LNCaP clone FGC (cell line): ENCODE measurements around the gene EVA1C.

Source experiments
- DNase-seq: peaks from one replicate; pipeline ENCODE4 v3.0.0-alpha.2; 2011; ENCODE audit warnings: low read depth
- H3K4me3 ChIP-seq: 2 replicates; pipeline ENCODE4 v1.5.1; 2011; ENCODE audit warnings: mild to moderate bottlenecking, low read depth, low read length, control low read depth
- TF ChIP-seq, protein P1 (sequence below): IDR thresholded peaks from 2 replicates; pipeline ENCODE4 v1.5.1; 2012; ENCODE audit warnings: mild to moderate bottlenecking; ENCODE audit not compliant: control insufficient read depth, insufficient read depth; ENCODE audit errors: extremely low read depth

The EVA1C gene

DNA sequence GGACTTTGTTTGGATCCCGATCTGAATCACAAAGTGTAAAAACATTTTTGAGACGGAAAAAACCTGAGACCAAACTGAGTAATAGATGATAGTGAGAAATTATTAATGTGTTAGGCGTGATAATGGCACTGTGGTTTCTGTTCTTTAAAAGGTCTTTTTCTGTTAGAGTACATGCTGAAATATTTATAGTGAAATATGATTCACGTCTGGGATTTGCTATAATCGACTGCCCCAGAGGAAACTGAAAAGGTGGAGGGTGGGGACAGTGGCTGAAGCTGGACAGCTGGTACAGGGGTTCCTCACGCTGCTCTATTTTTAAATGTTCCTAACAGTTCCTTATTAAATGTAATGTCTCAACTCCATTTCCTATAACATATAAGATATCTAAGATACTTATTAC, 30.9 kb upstream of the EVA1C start:
- TF ChIP-seq, protein P1, sequence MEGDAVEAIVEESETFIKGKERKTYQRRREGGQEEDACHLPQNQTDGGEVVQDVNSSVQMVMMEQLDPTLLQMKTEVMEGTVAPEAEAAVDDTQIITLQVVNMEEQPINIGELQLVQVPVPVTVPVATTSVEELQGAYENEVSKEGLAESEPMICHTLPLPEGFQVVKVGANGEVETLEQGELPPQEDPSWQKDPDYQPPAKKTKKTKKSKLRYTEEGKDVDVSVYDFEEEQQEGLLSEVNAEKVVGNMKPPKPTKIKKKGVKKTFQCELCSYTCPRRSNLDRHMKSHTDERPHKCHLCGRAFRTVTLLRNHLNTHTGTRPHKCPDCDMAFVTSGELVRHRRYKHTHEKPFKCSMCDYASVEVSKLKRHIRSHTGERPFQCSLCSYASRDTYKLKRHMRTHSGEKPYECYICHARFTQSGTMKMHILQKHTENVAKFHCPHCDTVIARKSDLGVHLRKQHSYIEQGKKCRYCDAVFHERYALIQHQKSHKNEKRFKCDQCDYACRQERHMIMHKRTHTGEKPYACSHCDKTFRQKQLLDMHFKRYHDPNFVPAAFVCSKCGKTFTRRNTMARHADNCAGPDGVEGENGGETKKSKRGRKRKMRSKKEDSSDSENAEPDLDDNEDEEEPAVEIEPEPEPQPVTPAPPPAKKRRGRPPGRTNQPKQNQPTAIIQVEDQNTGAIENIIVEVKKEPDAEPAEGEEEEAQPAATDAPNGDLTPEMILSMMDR: no peak
- no peak for DNase-seq
- no peak overlapping the region for H3K4me3 ChIP-seq

DNA sequence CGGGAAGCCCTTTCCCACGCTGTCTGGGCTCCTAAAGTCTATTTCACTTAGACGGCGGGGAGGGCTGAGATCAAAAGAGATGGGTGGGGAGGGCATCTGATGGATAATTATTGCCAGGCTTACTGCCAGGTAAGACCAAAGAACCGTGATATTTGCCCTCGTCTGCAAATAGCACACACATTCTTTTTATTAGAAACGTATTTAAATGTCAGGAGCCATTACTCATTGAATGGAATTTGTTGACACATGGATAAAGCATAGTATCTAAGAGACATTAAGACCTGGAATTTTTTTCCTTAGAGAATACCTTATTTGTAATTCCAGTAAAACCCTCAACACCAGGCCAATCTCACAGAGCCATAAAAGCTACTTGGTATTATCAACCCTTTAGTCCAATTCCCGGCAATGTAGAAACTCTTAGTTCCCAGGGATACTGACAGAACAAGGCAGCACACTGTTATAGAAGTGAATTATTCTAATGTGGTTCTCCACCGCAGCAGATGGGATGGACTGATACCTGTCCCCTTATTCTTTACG, 30.3 kb upstream of the EVA1C start:
- TF ChIP-seq, protein P1: no peak
- H3K4me3 ChIP-seq: no peak overlapping the region
- no peak for DNase-seq

DNA sequence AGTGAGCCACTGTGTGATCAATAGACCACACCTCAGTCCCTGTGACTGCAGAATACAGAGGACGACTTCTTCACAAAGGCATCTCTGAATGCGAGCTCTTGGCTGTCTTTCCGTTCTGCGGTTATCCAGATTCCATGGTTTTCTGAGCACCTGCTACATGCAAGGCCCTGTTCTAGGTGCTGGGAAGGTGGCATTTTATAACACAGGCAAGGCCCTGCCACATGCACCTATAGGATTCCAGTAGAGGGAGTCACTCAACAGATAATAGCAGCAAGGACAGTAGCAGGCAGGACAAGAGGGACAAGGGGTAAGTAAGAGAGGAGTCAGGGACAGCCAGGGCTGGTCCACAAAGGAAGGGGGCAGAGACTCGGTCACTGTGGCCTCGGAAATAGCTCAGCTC, 28.7 kb upstream of the EVA1C start:
- DNase-seq: no peak
- TF ChIP-seq, protein P1: peak; percentile 29
- H3K4me3 ChIP-seq: no peak overlapping the region

DNA sequence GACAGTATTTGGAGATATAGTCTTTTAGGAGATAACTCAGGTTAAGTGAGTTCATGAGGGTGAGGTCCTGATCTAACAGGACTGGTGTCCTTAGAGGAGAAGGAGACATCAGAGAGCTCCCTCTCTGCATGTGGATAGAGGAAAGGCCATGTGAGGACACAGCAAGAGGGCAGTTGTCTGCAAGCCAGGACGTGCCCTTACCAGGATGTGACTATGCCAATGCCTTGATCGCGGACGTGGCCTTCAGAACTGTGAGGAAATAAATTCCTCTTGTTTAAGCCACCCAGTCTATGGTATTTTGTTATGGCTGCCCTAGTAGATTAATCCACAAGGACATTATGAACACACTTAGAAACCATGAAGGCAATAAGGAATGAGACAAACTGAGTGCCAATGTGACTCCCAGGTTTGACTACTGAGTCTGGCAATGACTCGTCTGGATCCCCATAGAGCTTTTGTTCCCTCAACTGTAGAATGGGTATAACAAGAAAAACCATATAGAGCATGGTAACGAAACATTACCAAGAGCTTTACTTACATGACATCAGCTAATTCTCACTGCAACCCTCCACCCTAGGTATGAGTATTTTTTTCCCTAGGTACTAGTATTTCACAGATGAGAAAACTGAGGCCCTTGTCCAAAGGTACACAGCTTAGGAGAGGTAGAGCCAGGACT, 26.2 kb upstream of the EVA1C start:
- peak; percentile 44 for DNase-seq
- TF ChIP-seq, protein P1: no peak

DNA sequence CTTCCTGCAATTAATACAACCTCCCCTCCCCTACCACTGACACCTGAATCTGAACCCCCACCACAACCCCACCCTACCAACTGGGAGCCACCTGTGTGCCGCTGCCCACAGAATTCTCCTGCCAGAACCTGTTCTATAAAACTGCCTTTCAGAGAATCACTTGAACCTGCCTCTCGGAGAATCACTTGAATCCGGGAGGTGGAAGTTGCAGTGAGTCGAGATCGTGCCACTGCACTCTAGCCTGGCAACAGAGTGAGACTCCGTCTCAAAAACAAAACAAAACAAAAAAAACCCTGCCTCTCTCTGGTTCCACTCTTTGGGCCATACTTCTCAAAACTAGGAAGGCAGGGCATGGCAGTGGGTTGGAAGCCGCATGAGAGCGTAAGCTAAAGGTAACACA, 25.4 kb upstream of the EVA1C start:
- no peak overlapping the region for H3K4me3 ChIP-seq
- no peak for DNase-seq
- TF ChIP-seq, protein P1: no peak

More for the DNA sequence above, 26.2 kb upstream of the EVA1C start:
- no peak overlapping the region for H3K4me3 ChIP-seq

DNA sequence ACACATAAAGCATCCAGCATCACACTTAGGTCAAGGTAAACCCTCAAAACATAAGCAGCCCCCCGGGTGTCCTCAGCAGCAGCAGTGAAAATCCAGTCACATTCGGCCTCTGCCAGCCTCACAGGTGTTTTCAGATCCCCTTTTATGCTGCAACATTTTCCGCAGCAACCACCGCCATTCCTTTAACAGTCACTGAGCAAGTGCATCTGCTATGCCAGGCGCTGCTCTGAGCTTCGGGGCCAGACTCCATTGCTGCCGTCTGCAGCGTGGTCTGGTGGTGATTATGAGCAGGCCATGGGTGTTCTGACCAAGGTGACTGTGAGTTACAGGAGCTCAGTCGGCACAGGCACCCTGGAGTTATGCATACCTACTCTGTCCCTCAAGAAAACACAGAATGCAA, 24.2 kb upstream of the EVA1C start:
- H3K4me3 ChIP-seq: no peak overlapping the region
- TF ChIP-seq, protein P1: no peak
- no peak for DNase-seq
